ENCODE measurements around the gene NDEL1. TPM values are rescaled to one million over a fixed set of nuclear protein-coding genes. Genes with fewer than 3 reads are reported as not detected.
A peak's percentile ranks its signal among the peaks of the same experiment; 100 is the strongest.

NDEL1 gene
- total RNA-seq, 2 experiments from 2014 or later, result 59.7 to 65.5 TPM

- ChIA-PET POLR2A (no interaction called here), CTCF (no interaction called here)
These were observed 8.8 kb downstream of the NDEL1 start for GRCh38 chr17:8444494-8444893.

GRCh38 chr17:8445536-8445935 is 9.9 kb downstream of the NDEL1 start:
- Mint-ChIP-seq H3K27ac (no peak overlapping the region), H3K4me1 (peaks cover 20% of the 10 kb centered on the region), H3K4me3 (no peak overlapping the region), H3K36me3 (ENCODE audit: low read depth) (peaks cover 48% of the 10 kb centered on the region), H3K27me3 (no peaks in the 10 kb centered on the region), H3K9me3 (no peaks in the 10 kb centered on the region)
- CTCF ChIA-PET, result no interaction called here
- no peak for DNase-seq
- POLR2A ChIA-PET, result no interaction called here

More at GRCh38 chr17:8444494-8444893, 8.8 kb downstream of the NDEL1 start:
- no peak for DNase-seq
- Mint-ChIP-seq H3K4me1 (peaks cover 26% of the 10 kb centered on the region), H3K4me3 (no peak overlapping the region), H3K27me3 (no peaks in the 10 kb centered on the region), H3K36me3 (ENCODE audit: low read depth) (peaks cover 47% of the 10 kb centered on the region), H3K27ac (no peak overlapping the region), H3K9me3 (no peaks in the 10 kb centered on the region)

- POLR2A ChIA-PET, result no interaction called here
These were observed 12.1 kb downstream of the NDEL1 start for GRCh38 chr17:8447799-8448198.

GRCh38 chr17:8448310-8448709 is 12.6 kb downstream of the NDEL1 start:
- no peaks in the 10 kb centered on the region for H3K27me3 Mint-ChIP-seq
- POLR2A ChIA-PET, result no interaction called here
- peaks cover 66% of the 10 kb centered on the region for H3K36me3 Mint-ChIP-seq (ENCODE audit: low read depth)
- CTCF ChIA-PET, result no interaction called here
- DNase-seq, result no peak
- H3K4me3 Mint-ChIP-seq, result no peak overlapping the region
- H3K4me1 Mint-ChIP-seq, result peaks cover 4% of the 10 kb centered on the region
- no peak overlapping the region for H3K27ac Mint-ChIP-seq
- no peaks in the 10 kb centered on the region for H3K9me3 Mint-ChIP-seq

More at GRCh38 chr17:8447799-8448198, 12.1 kb downstream of the NDEL1 start:
- Mint-ChIP-seq H3K4me3 (no peak overlapping the region), H3K27ac (no peak overlapping the region), H3K9me3 (no peaks in the 10 kb centered on the region), H3K4me1 (peaks cover 6% of the 10 kb centered on the region), H3K36me3 (ENCODE audit: low read depth) (peaks cover 64% of the 10 kb centered on the region), H3K27me3 (no peaks in the 10 kb centered on the region)
- no peak for DNase-seq
- CTCF ChIA-PET, result interaction anchor here (0.5 kb wide), 1 partner anchor 120 kb away, joined by 3 read pairs; no protein-coding TSS in a partner anchor

GRCh38 chr17:8451933-8452614 is 16.4 kb downstream of the NDEL1 start:
- CTCF ChIA-PET, result interaction anchor here (0.6 kb wide), 1 partner anchor 13 kb away, joined by 4 read pairs; no protein-coding TSS in a partner anchor
- peaks cover 65% of the 10 kb centered on the region for H3K36me3 Mint-ChIP-seq (ENCODE audit: low read depth)

GRCh38 chr17:8453326-8453725 is 17.6 kb downstream of the NDEL1 start:
- Mint-ChIP-seq H3K27me3 (no peaks in the 10 kb centered on the region), H3K27ac (no peak overlapping the region), H3K4me1 (peaks cover 13% of the 10 kb centered on the region), H3K4me3 (no peak overlapping the region), H3K9me3 (no peaks in the 10 kb centered on the region), H3K36me3 (ENCODE audit: low read depth) (peaks cover 67% of the 10 kb centered on the region)
- CTCF ChIA-PET, result no interaction called here
- no peak for DNase-seq
- POLR2A ChIA-PET, result no interaction called here

More at GRCh38 chr17:8451933-8452614, 16.4 kb downstream of the NDEL1 start:
- Mint-ChIP-seq H3K9me3 (no peaks in the 10 kb centered on the region), H3K4me1 (peaks cover 13% of the 10 kb centered on the region), H3K4me3 (no peak overlapping the region), H3K27me3 (no peaks in the 10 kb centered on the region), H3K27ac (no peak overlapping the region)
- POLR2A ChIA-PET, result no interaction called here
- no peak for DNase-seq

GRCh38 chr17:8455665-8456209 is 20.1 kb downstream of the NDEL1 start:
- Mint-ChIP-seq H3K9me3 (no peaks in the 10 kb centered on the region), H3K4me3 (no peak overlapping the region), H3K27me3 (no peaks in the 10 kb centered on the region), H3K4me1 (peaks cover 10% of the 10 kb centered on the region), H3K27ac (peak overlapping the region; percentile 15), H3K36me3 (ENCODE audit: low read depth) (peaks cover 55% of the 10 kb centered on the region)
- ChIA-PET CTCF (no interaction called here), POLR2A (no interaction called here)
- no peak for DNase-seq

GRCh38 chr17:8458128-8458527 is 22.4 kb downstream of the NDEL1 start:
- ChIA-PET CTCF (no interaction called here), POLR2A (no interaction called here)
- no peaks in the 10 kb centered on the region for H3K27me3 Mint-ChIP-seq
- H3K27ac Mint-ChIP-seq, result no peak overlapping the region
- peaks cover 10% of the 10 kb centered on the region for H3K4me1 Mint-ChIP-seq
- no peak overlapping the region for H3K4me3 Mint-ChIP-seq
- peaks cover 49% of the 10 kb centered on the region for H3K36me3 Mint-ChIP-seq (ENCODE audit: low read depth)
- no peaks in the 10 kb centered on the region for H3K9me3 Mint-ChIP-seq
- DNase-seq, result no peak

GRCh38 chr17:8459107-8459506 is 23.4 kb downstream of the NDEL1 start:
- no peaks in the 10 kb centered on the region for H3K27me3 Mint-ChIP-seq
- peaks cover 10% of the 10 kb centered on the region for H3K4me1 Mint-ChIP-seq
- DNase-seq, result no peak
- no peaks in the 10 kb centered on the region for H3K9me3 Mint-ChIP-seq
- no peak overlapping the region for H3K4me3 Mint-ChIP-seq
- peaks cover 51% of the 10 kb centered on the region for H3K36me3 Mint-ChIP-seq (ENCODE audit: low read depth)
- H3K27ac Mint-ChIP-seq, result no peak overlapping the region
- CTCF ChIA-PET, result no interaction called here
- POLR2A ChIA-PET, result no interaction called here

- POLR2A ChIA-PET, result no interaction called here
- Mint-ChIP-seq H3K36me3 (ENCODE audit: low read depth) (peaks cover 48% of the 10 kb centered on the region), H3K9me3 (no peaks in the 10 kb centered on the region), H3K27ac (no peak overlapping the region), H3K4me3 (no peak overlapping the region), H3K4me1 (peaks cover 8% of the 10 kb centered on the region), H3K27me3 (no peaks in the 10 kb centered on the region)
- no peak for DNase-seq
- CTCF ChIA-PET, result no interaction called here
These were observed 24.1 kb downstream of the NDEL1 start for GRCh38 chr17:8459831-8460230.

- Mint-ChIP-seq H3K4me3 (no peak overlapping the region), H3K4me1 (no peaks in the 10 kb centered on the region), H3K27me3 (no peaks in the 10 kb centered on the region), H3K36me3 (ENCODE audit: low read depth) (peaks cover 31% of the 10 kb centered on the region), H3K27ac (no peak overlapping the region), H3K9me3 (no peaks in the 10 kb centered on the region)
- ChIA-PET POLR2A (no interaction called here), CTCF (no interaction called here)
- no peak for DNase-seq
These were observed 26.9 kb downstream of the NDEL1 start for GRCh38 chr17:8462564-8462963.

- no peak overlapping the region for H3K4me3 Mint-ChIP-seq
- no peaks in the 10 kb centered on the region for H3K9me3 Mint-ChIP-seq
- no peak for DNase-seq
- ChIA-PET CTCF (no interaction called here), POLR2A (no interaction called here)
- peaks cover 32% of the 10 kb centered on the region for H3K36me3 Mint-ChIP-seq (ENCODE audit: low read depth)
- H3K27ac Mint-ChIP-seq, result no peak overlapping the region
- no peaks in the 10 kb centered on the region for H3K4me1 Mint-ChIP-seq
- H3K27me3 Mint-ChIP-seq, result no peaks in the 10 kb centered on the region
These were observed 27.4 kb downstream of the NDEL1 start for GRCh38 chr17:8463099-8463498.

- no peaks in the 10 kb centered on the region for H3K4me1 Mint-ChIP-seq
- DNase-seq, result no peak
- ChIA-PET POLR2A (no interaction called here), CTCF (no interaction called here)
- no peaks in the 10 kb centered on the region for H3K27me3 Mint-ChIP-seq
- H3K27ac Mint-ChIP-seq, result no peak overlapping the region
- peaks cover 27% of the 10 kb centered on the region for H3K36me3 Mint-ChIP-seq (ENCODE audit: low read depth)
- H3K9me3 Mint-ChIP-seq, result no peaks in the 10 kb centered on the region
- H3K4me3 Mint-ChIP-seq, result no peak overlapping the region
These were observed 29.3 kb downstream of the NDEL1 start for GRCh38 chr17:8464941-8465340.

GRCh38 chr17:8465356-8465755 is 29.7 kb downstream of the NDEL1 start:
- Mint-ChIP-seq H3K4me1 (no peaks in the 10 kb centered on the region), H3K9me3 (no peaks in the 10 kb centered on the region), H3K27me3 (no peaks in the 10 kb centered on the region), H3K36me3 (ENCODE audit: low read depth) (peaks cover 27% of the 10 kb centered on the region), H3K27ac (no peak overlapping the region), H3K4me3 (no peak overlapping the region)
- POLR2A ChIA-PET, result no interaction called here
- no peak for DNase-seq
- CTCF ChIA-PET, result no interaction called here

Data from activated CD4-positive, alpha-beta T cell treated with anti-CD3 and anti-CD28 coated beads, Interleukin-2, amount 10 ng/mL, durations not matched to agents 7 days and 5 days (primary cell).